ENCODE measurements around the gene VWA3B.

The VWA3B gene

DNA sequence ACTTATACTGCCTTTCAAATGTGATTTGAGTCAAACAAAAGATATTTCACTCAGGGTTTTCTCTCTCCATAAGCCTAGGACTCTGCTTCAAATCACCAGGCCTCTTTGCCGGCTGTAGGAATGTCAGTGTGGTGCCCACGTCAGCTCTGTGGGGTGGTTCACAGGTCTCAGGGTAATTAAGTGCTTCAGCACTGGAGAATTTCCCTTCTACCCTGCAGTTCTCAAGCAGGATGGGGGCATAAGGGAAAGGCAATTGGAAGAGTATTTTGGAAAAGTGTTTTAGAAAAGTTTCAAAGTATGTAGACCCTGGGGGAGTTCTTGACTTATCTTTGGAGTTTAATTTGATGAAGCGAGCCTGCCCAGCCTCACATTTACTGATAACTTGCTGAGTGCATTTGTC, 268.9 kb downstream of the VWA3B start:
- Histone ChIP-seq H3K9me3 (ENCODE audit: control insufficient read depth, low read length) (no peaks in the 10 kb centered on the region), H3K9ac (no peak overlapping the region), H3K4me2 (ENCODE audit: low read length) (no peak overlapping the region), H3K4me3 (ENCODE audit: low read depth, low read length) (no peak overlapping the region), H3K27ac (no peak overlapping the region), H2AFZ (no peak overlapping the region), H3K36me3 (ENCODE audit: control insufficient read depth, insufficient read depth, low read length) (no peaks in the 10 kb centered on the region), H3K27me3 (ENCODE audit: control insufficient read depth, insufficient read depth, low read length) (no peaks in the 10 kb centered on the region), H3K79me2 (no peaks in the 10 kb centered on the region), H3K4me1 (no peaks in the 10 kb centered on the region)
- TF ChIP-seq, protein P1, sequence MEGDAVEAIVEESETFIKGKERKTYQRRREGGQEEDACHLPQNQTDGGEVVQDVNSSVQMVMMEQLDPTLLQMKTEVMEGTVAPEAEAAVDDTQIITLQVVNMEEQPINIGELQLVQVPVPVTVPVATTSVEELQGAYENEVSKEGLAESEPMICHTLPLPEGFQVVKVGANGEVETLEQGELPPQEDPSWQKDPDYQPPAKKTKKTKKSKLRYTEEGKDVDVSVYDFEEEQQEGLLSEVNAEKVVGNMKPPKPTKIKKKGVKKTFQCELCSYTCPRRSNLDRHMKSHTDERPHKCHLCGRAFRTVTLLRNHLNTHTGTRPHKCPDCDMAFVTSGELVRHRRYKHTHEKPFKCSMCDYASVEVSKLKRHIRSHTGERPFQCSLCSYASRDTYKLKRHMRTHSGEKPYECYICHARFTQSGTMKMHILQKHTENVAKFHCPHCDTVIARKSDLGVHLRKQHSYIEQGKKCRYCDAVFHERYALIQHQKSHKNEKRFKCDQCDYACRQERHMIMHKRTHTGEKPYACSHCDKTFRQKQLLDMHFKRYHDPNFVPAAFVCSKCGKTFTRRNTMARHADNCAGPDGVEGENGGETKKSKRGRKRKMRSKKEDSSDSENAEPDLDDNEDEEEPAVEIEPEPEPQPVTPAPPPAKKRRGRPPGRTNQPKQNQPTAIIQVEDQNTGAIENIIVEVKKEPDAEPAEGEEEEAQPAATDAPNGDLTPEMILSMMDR (IDR thresholded peaks at IDR 0.05) = no peak

DNA sequence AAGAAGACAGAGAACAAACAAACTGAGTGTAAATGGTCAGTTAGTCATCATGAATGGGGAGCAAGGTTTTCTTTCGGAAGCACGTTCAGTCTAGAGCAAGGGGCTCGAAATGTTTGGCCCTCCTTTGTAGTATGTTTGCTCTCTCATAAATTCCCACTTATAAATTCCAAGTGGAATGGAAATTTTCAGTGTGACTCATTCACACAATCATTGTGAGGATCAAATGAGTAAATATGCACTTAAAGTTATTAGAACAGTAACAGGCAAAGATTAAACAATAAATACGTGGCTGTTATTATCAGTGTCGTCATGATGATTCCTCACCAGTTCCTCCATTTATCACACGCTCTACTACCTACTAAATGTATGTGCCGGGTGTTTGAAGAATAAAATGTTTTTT, 269.8 kb downstream of the VWA3B start:
- Histone ChIP-seq H3K27ac (no peak overlapping the region), H3K9ac (no peak overlapping the region), H3K4me2 (ENCODE audit: low read length) (no peak overlapping the region), H3K36me3 (ENCODE audit: control insufficient read depth, insufficient read depth, low read length) (no peaks in the 10 kb centered on the region), H3K27me3 (ENCODE audit: control insufficient read depth, insufficient read depth, low read length) (no peaks in the 10 kb centered on the region), H2AFZ (no peak overlapping the region), H3K9me3 (ENCODE audit: control insufficient read depth, low read length) (no peaks in the 10 kb centered on the region), H3K4me3 (ENCODE audit: low read depth, low read length) (no peak overlapping the region), H3K4me1 (no peaks in the 10 kb centered on the region), H3K79me2 (no peaks in the 10 kb centered on the region)
- TF ChIP-seq, protein P1 (IDR thresholded peaks at IDR 0.05) = no peak

DNA sequence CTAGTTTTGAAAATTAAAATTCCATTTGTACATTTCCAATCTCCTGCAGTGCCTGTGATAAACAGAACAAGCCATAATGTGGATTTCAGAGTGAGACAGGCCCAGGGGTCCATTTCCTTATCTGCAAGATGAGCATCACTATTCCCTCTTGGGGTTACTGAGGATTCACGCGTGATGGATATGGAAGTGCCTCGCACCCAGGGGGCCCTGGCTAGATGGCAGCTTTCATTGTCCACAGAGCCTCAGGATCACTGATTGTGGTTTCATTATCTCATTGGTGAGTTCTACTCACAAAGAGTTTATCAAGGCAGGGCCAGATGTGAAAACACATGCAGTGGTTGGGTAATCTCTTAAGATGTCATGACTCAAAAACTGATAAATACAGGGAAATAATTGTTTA, 270.9 kb downstream of the VWA3B start:
- H3K9ac ChIP-seq = no peak overlapping the region
- no peaks in the 10 kb centered on the region for H3K27me3 ChIP-seq (ENCODE audit: control insufficient read depth, insufficient read depth, low read length)
- H3K4me2 ChIP-seq (ENCODE audit: low read length) = no peak overlapping the region
- H3K79me2 ChIP-seq = no peaks in the 10 kb centered on the region
- no peaks in the 10 kb centered on the region for H3K36me3 ChIP-seq (ENCODE audit: control insufficient read depth, insufficient read depth, low read length)
- no peaks in the 10 kb centered on the region for H3K4me1 ChIP-seq
- TF ChIP-seq, protein P1 (IDR thresholded peaks at IDR 0.05) = no peak
- H3K4me3 ChIP-seq (ENCODE audit: low read depth, low read length) = no peak overlapping the region
- H3K9me3 ChIP-seq (ENCODE audit: control insufficient read depth, low read length) = no peaks in the 10 kb centered on the region
- H2AFZ ChIP-seq = no peak overlapping the region
- H3K27ac ChIP-seq = no peak overlapping the region

DNA sequence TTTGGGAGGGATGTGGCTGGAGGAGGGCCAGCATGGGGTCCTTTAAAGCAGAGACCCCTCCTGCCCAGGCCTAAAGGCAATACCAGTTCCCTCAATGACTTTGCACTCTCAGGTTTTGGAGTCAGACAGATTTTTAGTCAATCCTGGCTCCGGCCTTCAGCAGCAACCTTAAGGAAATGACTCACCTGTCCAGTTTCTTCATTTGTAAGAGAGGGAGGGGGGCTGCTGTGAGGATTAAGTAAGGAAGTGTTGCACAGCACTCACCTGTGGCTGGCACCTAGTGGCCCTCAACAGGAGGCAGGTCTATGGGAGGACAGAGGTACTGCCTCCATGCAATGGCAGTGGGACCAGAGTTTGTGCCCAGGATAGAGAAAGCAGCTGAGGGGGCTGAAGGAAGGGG, 273.0 kb downstream of the VWA3B start:
- Histone ChIP-seq H2AFZ (no peak overlapping the region), H3K27ac (no peak overlapping the region), H3K4me2 (ENCODE audit: low read length) (no peak overlapping the region), H3K27me3 (ENCODE audit: control insufficient read depth, insufficient read depth, low read length) (no peaks in the 10 kb centered on the region), H3K9ac (no peak overlapping the region), H3K9me3 (ENCODE audit: control insufficient read depth, low read length) (no peaks in the 10 kb centered on the region), H3K4me1 (no peaks in the 10 kb centered on the region), H3K36me3 (ENCODE audit: control insufficient read depth, insufficient read depth, low read length) (no peaks in the 10 kb centered on the region), H3K4me3 (ENCODE audit: low read depth, low read length) (no peak overlapping the region), H3K79me2 (no peaks in the 10 kb centered on the region)
- TF ChIP-seq, protein P1 (IDR thresholded peaks at IDR 0.05) = no peak

Data from parathyroid adenoma (tissue), 2 donors.